IPS-20b (cell line): ENCODE measurements around the gene KDM4B.
"Not testable (repeated sequence)": the region's sequence is repeated elsewhere in the genome, so short reads cannot be mapped to it uniquely, and the experiment has no call there.

Experiments
- H3K27ac ChIP-seq: one replicate; pipeline ENCODE4 v1.5.1; 2013; ENCODE audit warnings: low read length
- H3K27me3 ChIP-seq: 2 replicates; pipeline ENCODE4 v1.6.1; 2013; ENCODE audit warnings: mild to moderate bottlenecking, low read length, inconsistent platforms; ENCODE audit not compliant: insufficient read depth
- H3K36me3 ChIP-seq: 2 replicates; pipeline ENCODE4 v1.6.1; 2013; ENCODE audit warnings: low read depth, mild to moderate bottlenecking, inconsistent platforms, low read length, moderate library complexity; ENCODE audit not compliant: insufficient read depth
- H3K4me1 ChIP-seq: 2 replicates; pipeline ENCODE4 v1.6.1; 2013; ENCODE audit warnings: mild to moderate bottlenecking, control low read depth, inconsistent platforms, low read length, moderate library complexity; ENCODE audit not compliant: insufficient read depth
- H3K4me3 ChIP-seq: 2 replicates; pipeline ENCODE4 v1.5.1; 2013; ENCODE audit warnings: mild to moderate bottlenecking, low read length, inconsistent platforms
- H3K9ac ChIP-seq: 2 replicates; pipeline ENCODE4 v1.6.1; 2013; ENCODE audit warnings: low read depth, mild to moderate bottlenecking, inconsistent platforms, low read length, moderate library complexity
- H3K9me3 ChIP-seq: 2 replicates; pipeline ENCODE4 v1.6.1; 2013; ENCODE audit warnings: mild to moderate bottlenecking, low read depth, low read length, inconsistent platforms; ENCODE audit not compliant: insufficient read depth

The KDM4B gene

DNA sequence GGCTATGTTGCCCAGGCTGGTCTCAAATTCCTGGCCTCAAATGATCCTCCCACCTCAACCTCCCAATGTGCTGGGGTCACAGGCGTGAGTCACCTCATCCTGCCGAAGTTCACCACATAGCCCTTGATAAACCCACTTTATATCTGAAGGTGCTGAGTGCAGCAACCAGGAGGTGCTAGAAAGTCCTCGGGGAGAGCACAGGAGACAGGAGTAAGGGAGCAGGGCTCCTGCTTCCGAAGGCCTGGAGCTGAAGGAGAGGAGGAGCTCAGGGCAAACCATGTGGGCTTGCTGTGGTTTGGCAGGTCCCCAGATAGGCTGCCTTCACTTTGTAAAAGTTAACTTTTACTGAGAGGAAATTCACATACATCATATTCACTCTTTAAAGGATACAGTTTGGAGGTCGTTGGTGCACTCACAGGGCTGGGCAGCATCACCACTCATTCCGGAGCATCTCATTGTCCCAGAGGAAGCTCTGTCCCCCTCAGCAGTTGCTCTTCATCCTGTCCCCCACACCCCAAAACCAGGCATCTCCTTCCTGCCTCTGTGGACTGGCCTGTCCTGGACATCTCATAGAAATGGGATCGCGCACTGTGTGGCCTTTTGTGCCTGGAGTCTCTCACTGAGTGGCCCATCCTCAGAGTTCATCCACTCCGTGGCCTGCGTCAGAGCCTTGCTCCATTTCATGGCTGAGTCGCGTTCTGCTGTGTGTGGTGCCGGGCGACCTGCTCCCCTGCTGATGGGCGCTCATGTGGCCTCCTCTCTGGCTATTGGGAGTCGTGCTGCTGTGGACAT lies 49.5 kb downstream of the KDM4B start:
- Histone ChIP-seq H3K4me1 (no peaks in the 10 kb centered on the region), H3K9ac (no peak overlapping the region), H3K36me3 (peaks cover 11% of the 10 kb centered on the region), H3K4me3 (no peak overlapping the region), H3K27me3 (no peaks in the 10 kb centered on the region), H3K27ac (no peak overlapping the region), H3K9me3 (no peaks in the 10 kb centered on the region)

DNA sequence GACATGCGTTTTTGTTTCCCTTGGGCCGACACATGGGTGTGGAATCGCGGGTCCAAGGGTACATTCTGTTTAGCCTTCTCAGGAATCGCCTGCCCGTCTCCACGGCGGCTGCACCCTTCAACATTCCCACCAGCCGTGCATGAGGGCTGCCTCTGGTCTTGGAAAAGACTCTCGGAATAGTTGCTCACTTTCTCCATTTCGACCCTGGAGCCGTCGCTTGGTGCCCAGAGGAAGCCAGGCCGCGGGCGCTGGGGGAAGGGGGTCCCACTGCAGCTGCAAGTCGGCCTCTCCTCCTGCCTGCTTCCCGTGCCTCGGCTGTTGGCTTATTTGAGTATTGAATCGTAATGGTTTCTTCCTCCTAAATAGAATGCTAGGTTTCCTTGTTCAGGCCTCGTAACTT lies 51.5 kb downstream of the KDM4B start:
- Histone ChIP-seq H3K4me1 (no peaks in the 10 kb centered on the region), H3K9me3 (no peaks in the 10 kb centered on the region), H3K4me3 (no peak overlapping the region), H3K9ac (no peak overlapping the region), H3K36me3 (peaks cover 11% of the 10 kb centered on the region), H3K27me3 (no peaks in the 10 kb centered on the region), H3K27ac (no peak overlapping the region)

DNA sequence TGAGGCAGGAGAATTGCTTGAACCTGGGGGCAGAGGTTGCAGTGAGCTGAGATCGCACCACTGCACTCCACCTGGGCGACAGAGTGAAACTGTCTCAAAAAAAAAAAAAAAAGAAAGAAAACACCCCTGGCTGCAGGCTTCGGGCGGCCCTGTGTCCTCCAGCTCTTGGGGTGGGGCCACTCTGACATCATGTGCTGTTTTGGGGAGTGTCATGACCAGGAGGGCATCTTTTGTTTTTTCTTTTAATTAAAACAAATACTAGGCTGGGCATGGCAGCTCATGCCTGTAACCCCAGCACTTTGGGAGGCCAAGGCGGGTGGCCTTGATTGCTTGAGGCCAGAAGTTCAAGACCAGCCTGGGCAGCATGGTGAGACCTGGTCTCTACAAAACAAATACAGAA lies 52.1 kb downstream of the KDM4B start:
- no peak overlapping the region for H3K4me3 ChIP-seq
- no peaks in the 10 kb centered on the region for H3K9me3 ChIP-seq
- no peak overlapping the region for H3K9ac ChIP-seq
- no peaks in the 10 kb centered on the region for H3K4me1 ChIP-seq
- H3K27ac ChIP-seq: no peak overlapping the region
- H3K36me3 ChIP-seq: peaks cover 11% of the 10 kb centered on the region
- H3K27me3 ChIP-seq: no peaks in the 10 kb centered on the region

DNA sequence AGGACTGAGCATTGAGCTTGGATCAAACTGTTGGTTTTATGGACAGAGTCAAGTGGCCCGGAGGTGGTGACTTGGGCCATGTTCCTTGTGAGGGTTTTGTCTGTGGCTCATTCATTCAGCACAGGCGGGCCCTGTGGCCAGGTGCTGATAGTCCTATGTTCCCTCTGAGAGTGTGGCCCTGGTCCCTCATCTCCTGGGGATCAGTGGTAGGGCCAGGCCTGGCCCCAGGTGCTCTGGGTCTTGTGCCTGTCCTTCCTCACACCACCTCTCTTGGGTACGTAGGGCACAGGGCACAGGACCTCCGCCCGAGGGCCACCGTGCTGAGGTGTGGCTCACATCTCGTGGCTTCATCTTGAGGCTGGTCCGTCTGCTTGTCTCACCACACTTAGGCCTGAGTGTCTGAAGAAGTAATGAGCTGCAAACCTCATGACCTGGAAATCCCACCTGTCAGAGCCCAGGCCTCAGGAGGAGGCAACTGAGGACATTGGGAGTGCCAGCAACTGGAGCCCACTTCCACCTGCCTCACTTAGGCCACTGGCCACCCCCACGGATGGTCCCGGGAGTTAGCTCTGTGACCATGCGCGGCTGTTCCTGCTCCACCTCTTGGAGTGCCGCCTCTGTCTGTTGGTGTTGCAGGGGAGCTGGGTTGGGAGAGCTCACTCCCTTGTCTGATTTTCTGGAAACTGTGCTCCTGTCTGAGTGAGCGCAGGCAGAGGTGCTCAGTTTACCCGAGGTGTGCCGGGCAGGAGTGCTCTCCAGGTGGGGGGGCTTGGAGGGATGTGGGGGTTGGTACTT lies 53.4 kb downstream of the KDM4B start:
- no peak overlapping the region for H3K9ac ChIP-seq
- no peaks in the 10 kb centered on the region for H3K27me3 ChIP-seq
- H3K36me3 ChIP-seq: peaks cover 11% of the 10 kb centered on the region
- no peak overlapping the region for H3K27ac ChIP-seq
- no peaks in the 10 kb centered on the region for H3K9me3 ChIP-seq
- H3K4me3 ChIP-seq: no peak overlapping the region
- no peaks in the 10 kb centered on the region for H3K4me1 ChIP-seq

DNA sequence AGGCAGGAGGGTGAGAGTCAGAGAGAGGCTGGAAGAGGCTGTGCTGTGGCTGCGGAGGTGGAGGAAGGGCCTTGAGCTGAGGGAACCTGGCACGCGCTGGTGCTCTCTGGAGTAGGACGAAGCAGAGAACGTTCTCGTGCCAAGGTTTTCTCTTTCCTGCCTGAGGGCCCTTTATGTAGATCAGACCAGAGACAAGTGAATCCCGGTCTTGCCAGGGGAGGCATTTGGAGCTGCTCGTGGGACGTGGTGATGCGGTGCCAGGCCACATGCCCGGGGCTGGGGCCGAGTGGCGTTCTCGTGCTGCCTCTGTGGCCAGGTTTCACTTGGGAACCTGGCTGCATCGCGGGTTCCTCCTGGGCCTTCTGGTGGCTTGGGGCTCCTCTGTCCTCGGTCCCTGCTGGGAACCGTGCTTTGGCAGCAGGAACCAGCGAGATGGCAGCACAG lies 54.2 kb downstream of the KDM4B start:
- peaks cover 9% of the 10 kb centered on the region for H3K36me3 ChIP-seq
- no peak overlapping the region for H3K4me3 ChIP-seq
- H3K27ac ChIP-seq: no peak overlapping the region
- H3K9me3 ChIP-seq: no peaks in the 10 kb centered on the region
- no peaks in the 10 kb centered on the region for H3K27me3 ChIP-seq
- no peak overlapping the region for H3K9ac ChIP-seq
- H3K4me1 ChIP-seq: no peaks in the 10 kb centered on the region

DNA sequence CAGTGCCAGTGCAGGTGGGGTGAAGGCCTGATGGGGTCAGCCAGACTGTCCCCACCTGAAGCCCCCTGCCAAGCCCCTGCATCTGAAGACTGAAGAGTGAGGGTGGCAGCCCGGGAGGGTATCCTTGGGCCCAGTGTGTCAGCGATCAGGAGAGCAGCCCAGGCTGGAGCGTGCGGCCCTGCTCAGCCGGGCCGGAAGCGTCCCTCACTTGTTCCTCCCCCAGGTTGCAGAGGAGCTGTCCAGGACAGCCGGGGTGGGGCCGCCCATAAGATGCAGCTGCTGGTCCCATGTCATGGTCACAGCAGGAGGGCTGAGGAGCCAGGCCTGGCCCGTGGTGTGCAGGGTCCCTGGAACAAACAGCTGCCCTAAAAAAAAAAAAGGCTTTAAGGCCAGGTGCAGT lies 55.4 kb downstream of the KDM4B start:
- no peak overlapping the region for H3K27ac ChIP-seq
- no peaks in the 10 kb centered on the region for H3K9me3 ChIP-seq
- H3K36me3 ChIP-seq: no peaks in the 10 kb centered on the region
- no peak overlapping the region for H3K9ac ChIP-seq
- no peaks in the 10 kb centered on the region for H3K27me3 ChIP-seq
- no peaks in the 10 kb centered on the region for H3K4me1 ChIP-seq
- H3K4me3 ChIP-seq: no peak overlapping the region

DNA sequence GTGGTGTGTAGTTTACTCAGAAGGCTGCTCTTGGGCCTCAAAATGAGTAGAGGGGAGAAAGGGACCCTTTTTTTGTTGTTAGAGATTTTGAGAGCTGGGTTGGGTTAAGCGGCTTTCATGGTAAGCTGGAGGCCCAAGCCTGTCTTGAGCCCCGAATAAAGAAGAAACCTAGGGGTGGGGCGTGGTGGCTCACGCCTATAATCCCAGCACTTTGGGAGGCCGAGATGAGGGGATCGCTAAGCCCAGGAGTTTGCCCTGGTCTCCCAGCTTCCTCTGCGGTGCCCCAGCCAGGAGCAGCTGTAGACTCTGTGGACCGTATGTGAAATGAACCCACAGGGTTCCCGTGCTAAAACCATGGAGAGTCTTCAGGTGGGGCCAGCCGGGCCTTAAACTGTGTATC lies 56.1 kb downstream of the KDM4B start:
- no peaks in the 10 kb centered on the region for H3K4me1 ChIP-seq
- H3K27ac ChIP-seq: no peak overlapping the region
- H3K36me3 ChIP-seq: no peaks in the 10 kb centered on the region
- no peak overlapping the region for H3K9ac ChIP-seq
- no peak overlapping the region for H3K4me3 ChIP-seq
- H3K9me3 ChIP-seq: no peaks in the 10 kb centered on the region
- H3K27me3 ChIP-seq: no peaks in the 10 kb centered on the region

DNA sequence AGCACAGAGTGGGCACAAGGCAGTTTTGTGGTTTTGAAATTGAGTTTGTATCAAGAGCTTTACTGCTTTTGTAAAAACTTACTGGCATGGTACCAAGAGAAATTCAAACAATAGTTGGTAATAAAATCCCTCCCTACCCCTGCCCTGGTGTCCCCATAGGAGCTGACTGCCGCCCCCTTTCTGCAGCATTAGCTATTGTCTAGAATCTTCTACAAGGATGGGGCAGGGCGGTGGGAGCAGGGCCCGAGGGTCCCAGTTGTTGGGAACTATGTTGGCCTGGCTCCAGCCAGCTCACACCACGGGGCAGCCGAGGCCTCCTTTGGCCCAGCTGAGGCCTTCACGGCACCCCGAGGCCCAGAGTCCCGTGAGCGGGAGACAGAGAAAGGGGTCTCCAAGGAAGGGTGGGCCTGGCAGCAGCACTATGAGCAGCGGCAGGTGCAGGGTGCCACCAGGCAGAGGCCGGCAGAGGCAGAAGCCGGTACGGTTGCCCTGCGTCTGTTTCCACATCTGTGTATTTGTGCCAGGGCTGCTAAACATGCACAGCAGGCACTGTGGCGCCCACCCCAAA lies 57.9 kb downstream of the KDM4B start:
- H3K27ac ChIP-seq: no peak overlapping the region
- no peaks in the 10 kb centered on the region for H3K4me1 ChIP-seq
- no peak overlapping the region for H3K9ac ChIP-seq
- H3K9me3 ChIP-seq: no peaks in the 10 kb centered on the region
- H3K27me3 ChIP-seq: no peaks in the 10 kb centered on the region
- no peak overlapping the region for H3K4me3 ChIP-seq
- H3K36me3 ChIP-seq: no peaks in the 10 kb centered on the region

DNA sequence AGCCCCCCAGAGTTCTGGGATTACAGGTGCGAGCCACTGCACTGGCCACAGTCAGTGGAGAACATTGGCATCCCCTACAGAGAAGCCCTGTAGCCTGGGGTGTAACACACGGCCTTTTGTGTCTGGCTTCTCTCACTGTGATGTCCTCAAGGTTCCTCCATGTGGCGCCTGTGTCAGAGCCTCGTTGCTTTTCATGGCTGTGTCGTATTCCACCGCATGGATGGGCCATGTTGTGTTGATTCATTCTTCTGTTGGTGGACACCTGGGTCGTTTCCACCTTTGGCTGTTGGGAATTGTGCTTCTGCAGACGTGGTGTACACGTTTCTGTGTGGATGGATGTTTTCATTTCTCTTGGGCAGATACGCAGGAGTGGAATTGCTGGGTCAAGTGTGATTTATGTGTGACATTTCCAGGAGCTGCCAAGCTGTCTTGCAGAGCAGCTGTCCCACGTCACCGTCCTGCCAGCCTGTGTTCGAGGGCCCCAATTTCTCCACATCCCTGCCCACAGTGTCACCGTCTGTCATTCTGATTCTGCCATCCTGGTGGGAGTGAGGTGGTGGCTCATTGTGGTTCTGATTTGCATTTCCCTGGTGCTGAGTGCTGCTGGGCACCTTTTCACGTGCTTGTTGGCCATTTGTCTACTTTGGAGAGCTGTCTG lies 59.4 kb downstream of the KDM4B start:
- peaks cover 4% of the 10 kb centered on the region for H3K36me3 ChIP-seq
- no peaks in the 10 kb centered on the region for H3K9me3 ChIP-seq
- H3K27me3 ChIP-seq: no peaks in the 10 kb centered on the region
- no peak overlapping the region for H3K27ac ChIP-seq
- H3K4me3 ChIP-seq: no peak overlapping the region
- H3K9ac ChIP-seq: no peak overlapping the region
- H3K4me1 ChIP-seq: no peaks in the 10 kb centered on the region

DNA sequence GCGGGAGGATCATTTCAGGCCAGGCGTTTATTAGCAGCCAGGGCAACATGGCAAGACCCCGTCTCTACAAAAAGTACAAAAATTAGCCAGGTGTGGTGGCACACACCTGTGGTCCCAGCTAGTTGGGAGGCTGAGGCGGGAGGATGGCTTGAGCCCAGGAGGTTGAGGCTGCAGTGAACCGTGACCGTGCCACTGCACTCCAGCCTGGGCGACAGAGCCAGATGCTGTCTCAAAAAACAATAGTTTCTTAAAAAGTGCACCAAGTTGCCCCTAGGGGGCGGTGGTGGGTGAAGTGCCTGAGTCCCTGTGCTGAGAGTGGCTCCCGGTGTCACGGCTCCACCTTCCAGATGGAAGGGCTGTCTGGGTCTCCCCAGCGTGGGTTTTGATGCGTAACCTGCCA lies 60.7 kb downstream of the KDM4B start:
- not testable (repeated sequence) for H3K4me1 ChIP-seq, H3K27ac ChIP-seq, H3K4me3 ChIP-seq, H3K36me3 ChIP-seq, H3K9me3 ChIP-seq, H3K9ac ChIP-seq, H3K27me3 ChIP-seq

DNA sequence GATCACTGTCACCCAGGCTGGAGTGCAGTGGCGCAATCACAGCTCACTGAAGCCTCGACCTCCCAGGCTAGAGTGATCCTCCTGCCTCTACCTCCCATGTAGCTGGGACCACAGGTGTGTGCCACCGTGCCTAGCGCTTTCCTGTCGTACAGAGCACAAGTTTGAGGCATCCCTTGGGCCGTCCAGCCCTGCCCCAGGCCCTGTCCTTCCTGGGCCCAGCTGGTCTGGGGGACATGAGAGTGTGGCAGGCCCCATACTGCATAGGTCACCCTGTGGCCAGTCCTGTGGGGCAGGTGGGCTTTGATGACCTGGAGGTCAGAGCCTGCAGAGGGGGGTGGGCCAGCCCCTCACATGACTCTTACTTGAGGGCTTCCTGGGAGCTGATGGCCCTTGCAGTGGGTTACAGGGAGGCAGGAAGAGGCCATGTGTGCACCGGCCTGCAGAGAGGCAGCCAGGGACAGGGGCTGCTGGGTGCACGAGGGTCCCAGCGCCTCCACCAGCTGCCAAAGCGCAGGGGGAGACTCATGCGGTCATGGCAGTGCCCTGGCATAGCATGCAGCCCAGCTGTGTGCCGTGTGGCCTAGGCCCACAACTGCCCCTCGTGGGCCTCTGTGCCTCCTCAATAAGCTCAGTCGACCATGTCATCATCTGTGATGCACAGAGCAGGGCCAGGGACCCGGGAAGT lies 61.4 kb downstream of the KDM4B start:
- H3K9ac ChIP-seq: no peak overlapping the region
- H3K9me3 ChIP-seq: no peaks in the 10 kb centered on the region
- no peaks in the 10 kb centered on the region for H3K27me3 ChIP-seq
- H3K27ac ChIP-seq: no peak overlapping the region
- H3K36me3 ChIP-seq: peaks cover 6% of the 10 kb centered on the region
- no peaks in the 10 kb centered on the region for H3K4me1 ChIP-seq
- H3K4me3 ChIP-seq: no peak overlapping the region
